Measurements from ENCODE around the gene OSGEP.

Gene OSGEP

GRCh38 chr14:20454516-20455354 lies at the start of gene OSGEP, which contains the start of gene APEX1:
OSGEP (minus strand) TSS chr14:20454812; CDS start chr14:20454683, 129 bp downstream.
APEX1 (plus strand) TSS chr14:20455226; CDS start chr14:20455646, 420 bp downstream.
- DNase-seq: peak; percentile 99

GRCh38 chr14:20503898-20504297 lies 49.3 kb upstream of the OSGEP start:
- DNase-seq: no peak

- no peak for DNase-seq
Measured at GRCh38 chr14:20501346-20501745, 46.7 kb upstream of the OSGEP start.

- no peak for DNase-seq
Measured at GRCh38 chr14:20499881-20500280, 45.3 kb upstream of the OSGEP start.

- DNase-seq: no peak
Measured at GRCh38 chr14:20499108-20499507, 44.5 kb upstream of the OSGEP start.

- DNase-seq: no peak
Measured at GRCh38 chr14:20498622-20499021, 44.0 kb upstream of the OSGEP start.

- DNase-seq: no peak
Measured at GRCh38 chr14:20494935-20495766, 40.5 kb upstream of the OSGEP start.

- no peak for DNase-seq
Measured at GRCh38 chr14:20493634-20494033, 39.0 kb upstream of the OSGEP start.

- no peak for DNase-seq
Measured at GRCh38 chr14:20492486-20492885, 37.9 kb upstream of the OSGEP start.

- DNase-seq: no peak
Measured at GRCh38 chr14:20490563-20490962, 36.0 kb upstream of the OSGEP start.

GRCh38 chr14:20489093-20489994 lies 34.7 kb upstream of the OSGEP start:
- DNase-seq: no peak

GRCh38 chr14:20487396-20487725 lies 32.7 kb upstream of the OSGEP start:
- DNase-seq: no peak

GRCh38 chr14:20486684-20487395 lies 32.2 kb upstream of the OSGEP start:
- DNase-seq: no peak

- DNase-seq: no peak
Measured at GRCh38 chr14:20485900-20486299, 31.3 kb upstream of the OSGEP start.

GRCh38 chr14:20482382-20482781 lies 27.8 kb upstream of the OSGEP start:
- no peak for DNase-seq

GRCh38 chr14:20478894-20479293 lies 24.3 kb upstream of the OSGEP start:
- no peak for DNase-seq

GRCh38 chr14:20477211-20477876 lies 22.7 kb upstream of the OSGEP start:
- DNase-seq: no peak

GRCh38 chr14:20476776-20477175 lies 22.2 kb upstream of the OSGEP start:
- DNase-seq: no peak

- DNase-seq: no peak
Measured at GRCh38 chr14:20472536-20473169, 18.0 kb upstream of the OSGEP start.

- no peak for DNase-seq
Measured at GRCh38 chr14:20470603-20470901, 15.9 kb upstream of the OSGEP start.

GRCh38 chr14:20469890-20470602 lies 15.4 kb upstream of the OSGEP start:
- DNase-seq: peak; percentile 81
